Naive B cell (primary cell): Measurements from ENCODE around the gene PPP2R5C. TPM values are rescaled to one million over a fixed set of nuclear protein-coding genes. Genes with fewer than 3 reads are reported as not detected.

Experiments
- ATAC-seq, 2 donors: fragments of 150-1000 bp; cut with Tn5 transposase; 2 replicates each; pipeline ENCODE4 v1.10.0; 2021; ENCODE audit warnings: low read depth in 2 of 2, mild to moderate bottlenecking in 2 of 2, moderate library complexity in 2 of 2
- DNase-seq: peaks from one replicate; pipeline ENCODE4 v3.0.0; 2022
- H3K27ac Mint-ChIP-seq, 6 donors: one replicate each; pipeline ENCODE4 v1.8.0; 2020 to 2022; ENCODE audit warnings: mild to moderate bottlenecking in 6 of 6, mixed read lengths in 6 of 6, moderate library complexity in 5 of 6, inconsistent platforms in 2 of 6
- H3K27me3 Mint-ChIP-seq, 3 donors: one replicate each; pipeline ENCODE4 v1.8.0; 2021 to 2022; ENCODE audit warnings: mixed read lengths in 3 of 3, mild to moderate bottlenecking in 1 of 3
- H3K36me3 Mint-ChIP-seq, 2 donors: one replicate each; pipeline ENCODE4 v1.8.0; 2020 to 2022; ENCODE audit warnings: mixed read lengths in 2 of 2, inconsistent platforms in 1 of 2, mild to moderate bottlenecking in 1 of 2
- H3K4me1 Mint-ChIP-seq, 3 donors: one replicate each; pipeline ENCODE4 v1.8.0; 2020 to 2022; ENCODE audit warnings: mixed read lengths in 3 of 3, inconsistent platforms in 1 of 3, mild to moderate bottlenecking in 1 of 3, moderate library complexity in 1 of 3
- H3K4me3 Mint-ChIP-seq, 8 donors: one replicate each; pipeline ENCODE4 v1.8.0; 2020 to 2022; ENCODE audit warnings: mild to moderate bottlenecking in 8 of 8, mixed read lengths in 8 of 8, moderate library complexity in 8 of 8, inconsistent platforms in 2 of 8
- H3K9me3 Mint-ChIP-seq, 7 donors: one replicate each; pipeline ENCODE4 v1.8.0; 2020 to 2022; ENCODE audit warnings: mixed read lengths in 7 of 7, mild to moderate bottlenecking in 5 of 7, inconsistent platforms in 2 of 7, moderate library complexity in 1 of 7
- polyA plus RNA-seq, 6 donors: library from polyadenylated mRNA; unstranded; fragments of 300-500 nt; fragmentation: Illumina TruSeq; gene quantifications; one replicate each; pipeline ENCODE4 v1.2.3, GENCODE V29; 2021; ENCODE audit warnings: low read depth in 6 of 6

PPP2R5C gene
- polyA plus RNA-seq, 6 donors from 2014 or later = 64.5 to 117 (median 92.9) TPM

- ATAC-seq = no peak
- Mint-ChIP-seq H3K4me3 (peak overlapping the region; percentile 26 to 88 (median 62)), H3K27me3 (no peaks in the 10 kb centered on the region)
Observed at GRCh38 chr14:101820283-101820798, 58.8 kb downstream of the PPP2R5C start.

GRCh38 chr14:101821528-101821927 is 60.0 kb downstream of the PPP2R5C start:
- H3K4me3 Mint-ChIP-seq = no peak overlapping the region
- ATAC-seq (no peak), DNase-seq (no peak)
- peaks cover 0 to 5% of the 10 kb centered on the region in 2 donors for H3K36me3 Mint-ChIP-seq
- H3K27ac Mint-ChIP-seq = peak overlapping the region in 3 of 6 donors; percentile 53 to 100 (median 89)
- H3K4me1 Mint-ChIP-seq = peaks cover 50 to 76% (median 73%) of the 10 kb centered on the region in 3 donors
- H3K27me3 Mint-ChIP-seq = no peaks in the 10 kb centered on the region
- H3K9me3 Mint-ChIP-seq = no peaks in the 10 kb centered on the region

More at GRCh38 chr14:101820283-101820798, 58.8 kb downstream of the PPP2R5C start:
- no peak for DNase-seq
- H3K4me1 Mint-ChIP-seq = peaks cover 47 to 76% (median 68%) of the 10 kb centered on the region in 3 donors
- peaks cover 0 to 5% of the 10 kb centered on the region in 2 donors for H3K36me3 Mint-ChIP-seq
- H3K27ac Mint-ChIP-seq = peak overlapping the region; percentile 91 to 100 (median 96)
- H3K9me3 Mint-ChIP-seq = no peaks in the 10 kb centered on the region

GRCh38 chr14:101823066-101823465 is 61.6 kb downstream of the PPP2R5C start:
- Mint-ChIP-seq H3K4me1 (peaks cover 52 to 81% (median 79%) of the 10 kb centered on the region in 3 donors), H3K36me3 (peaks cover 0 to 5% of the 10 kb centered on the region in 2 donors), H3K27ac (peak overlapping the region; percentile 100), H3K27me3 (no peaks in the 10 kb centered on the region), H3K9me3 (no peaks in the 10 kb centered on the region), H3K4me3 (peak overlapping the region in 6 of 8 donors; percentile 82 to 93 (median 90))
- ATAC-seq (no peak), DNase-seq (no peak)

GRCh38 chr14:101823511-101824120 is 62.1 kb downstream of the PPP2R5C start:
- H3K36me3 Mint-ChIP-seq = peaks cover 0 to 5% of the 10 kb centered on the region in 2 donors
- no peaks in the 10 kb centered on the region for H3K27me3 Mint-ChIP-seq
- H3K27ac Mint-ChIP-seq = peak overlapping the region; percentile 100
- no peak for DNase-seq
- ATAC-seq = peak in 1 of 2 donors; percentile 19
- peak overlapping the region; percentile 74 to 93 (median 88) for H3K4me3 Mint-ChIP-seq
- H3K9me3 Mint-ChIP-seq = no peaks in the 10 kb centered on the region
- H3K4me1 Mint-ChIP-seq = peaks cover 53 to 81% (median 77%) of the 10 kb centered on the region in 3 donors

- H3K36me3 Mint-ChIP-seq = peaks cover 0 to 5% of the 10 kb centered on the region in 2 donors
- H3K4me3 Mint-ChIP-seq = peak overlapping the region; percentile 74 to 93 (median 88)
- peaks cover 58 to 81% (median 76%) of the 10 kb centered on the region in 3 donors for H3K4me1 Mint-ChIP-seq
- ATAC-seq (peak; percentile 68 to 71), DNase-seq (peak; percentile 74)
- peak overlapping the region; percentile 100 for H3K27ac Mint-ChIP-seq
- H3K9me3 Mint-ChIP-seq = no peaks in the 10 kb centered on the region
- no peaks in the 10 kb centered on the region for H3K27me3 Mint-ChIP-seq
Observed at GRCh38 chr14:101824339-101824727, 62.8 kb downstream of the PPP2R5C start.

GRCh38 chr14:101825797-101826196 is 64.3 kb downstream of the PPP2R5C start:
- peak overlapping the region; percentile 98 to 100 (median 100) for H3K27ac Mint-ChIP-seq
- H3K36me3 Mint-ChIP-seq = peaks cover 0 to 5% of the 10 kb centered on the region in 2 donors
- no peaks in the 10 kb centered on the region for H3K27me3 Mint-ChIP-seq

GRCh38 chr14:101826351-101826750 is 64.8 kb downstream of the PPP2R5C start:
- Mint-ChIP-seq H3K4me1 (peaks cover 57 to 83% (median 70%) of the 10 kb centered on the region in 3 donors), H3K27me3 (no peaks in the 10 kb centered on the region), H3K36me3 (peaks cover 0 to 5% of the 10 kb centered on the region in 2 donors), H3K4me3 (peak overlapping the region; percentile 9 to 92 (median 82)), H3K27ac (peak overlapping the region; percentile 98 to 100 (median 100)), H3K9me3 (no peaks in the 10 kb centered on the region)
- no peak for DNase-seq
- no peak for ATAC-seq

More at GRCh38 chr14:101825797-101826196, 64.3 kb downstream of the PPP2R5C start:
- Mint-ChIP-seq H3K4me3 (peak overlapping the region; percentile 61 to 93 (median 88)), H3K4me1 (peaks cover 57 to 83% (median 70%) of the 10 kb centered on the region in 3 donors), H3K9me3 (no peaks in the 10 kb centered on the region)
- ATAC-seq = no peak
- no peak for DNase-seq

- H3K36me3 Mint-ChIP-seq = peaks cover 0 to 4% of the 10 kb centered on the region in 2 donors
- ATAC-seq = no peak
- H3K4me1 Mint-ChIP-seq = peaks cover 60 to 83% (median 67%) of the 10 kb centered on the region in 3 donors
- no peaks in the 10 kb centered on the region for H3K27me3 Mint-ChIP-seq
- H3K9me3 Mint-ChIP-seq = no peaks in the 10 kb centered on the region
- H3K4me3 Mint-ChIP-seq = peak overlapping the region in 7 of 8 donors; percentile 20 to 90 (median 45)
- H3K27ac Mint-ChIP-seq = peak overlapping the region; percentile 89 to 100 (median 96)
- DNase-seq = no peak
Observed at GRCh38 chr14:101827286-101827685, 65.8 kb downstream of the PPP2R5C start.

- H3K27ac Mint-ChIP-seq = peak overlapping the region; percentile 74 to 100 (median 91)
- H3K9me3 Mint-ChIP-seq = no peaks in the 10 kb centered on the region
- H3K4me3 Mint-ChIP-seq = peak overlapping the region in 4 of 8 donors; percentile 5 to 81 (median 32)
- no peaks in the 10 kb centered on the region for H3K36me3 Mint-ChIP-seq
- no peaks in the 10 kb centered on the region for H3K27me3 Mint-ChIP-seq
- no peak for DNase-seq
- no peak for ATAC-seq
- H3K4me1 Mint-ChIP-seq = peaks cover 60 to 85% (median 66%) of the 10 kb centered on the region in 3 donors
Observed at GRCh38 chr14:101828046-101828445, 66.5 kb downstream of the PPP2R5C start.

GRCh38 chr14:101830271-101830670 is 68.8 kb downstream of the PPP2R5C start:
- Mint-ChIP-seq H3K36me3 (no peaks in the 10 kb centered on the region), H3K27me3 (no peaks in the 10 kb centered on the region), H3K4me1 (peaks cover 45 to 81% (median 49%) of the 10 kb centered on the region in 3 donors), H3K27ac (peak overlapping the region; percentile 56 to 100 (median 84)), H3K4me3 (no peak overlapping the region), H3K9me3 (no peaks in the 10 kb centered on the region)
- no peak for DNase-seq
- no peak for ATAC-seq

DNA sequence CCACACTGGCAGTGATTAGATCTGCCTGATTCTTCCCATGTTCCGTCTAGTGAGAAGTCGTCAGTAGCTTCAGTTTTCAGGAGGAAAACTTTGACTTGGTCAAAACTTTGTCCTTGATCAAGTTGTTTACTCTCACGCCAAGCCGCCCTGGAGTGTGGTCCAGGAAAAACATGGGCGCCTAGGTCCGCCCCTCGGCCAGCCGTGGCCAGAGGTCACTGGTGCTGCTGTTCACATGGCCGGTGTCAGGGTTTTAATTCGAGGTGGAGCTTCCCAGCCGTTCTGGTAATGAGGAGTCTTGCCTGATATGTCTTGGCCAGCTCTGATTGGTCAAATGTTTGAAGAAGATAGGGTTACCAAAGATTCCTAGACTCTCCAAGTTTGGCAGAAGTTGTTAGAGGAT is 71.5 kb downstream of the PPP2R5C start:
- no peak overlapping the region for H3K4me3 Mint-ChIP-seq

DNA sequence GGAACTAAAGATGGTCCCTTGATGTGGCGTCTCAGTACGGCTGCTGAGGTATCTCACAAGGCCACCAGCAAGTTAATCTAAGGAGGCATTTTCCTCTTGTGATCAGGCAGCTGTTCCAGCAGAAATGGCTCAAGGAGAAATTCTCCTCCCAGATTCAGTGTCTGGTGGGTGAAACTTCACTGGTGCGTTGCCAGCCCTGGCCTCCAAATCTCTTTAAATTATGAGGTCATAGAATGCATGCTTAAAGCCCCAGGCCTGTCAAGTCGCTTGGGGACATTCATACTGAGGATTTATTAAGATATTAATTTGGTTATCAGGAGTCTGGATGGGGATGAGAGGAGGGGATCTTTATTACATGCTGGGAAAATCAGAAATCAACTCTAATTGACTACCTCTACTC is 72.9 kb downstream of the PPP2R5C start:
- H3K27me3 Mint-ChIP-seq = no peaks in the 10 kb centered on the region
- ATAC-seq = no peak
- H3K27ac Mint-ChIP-seq = peak overlapping the region in 4 of 6 donors; percentile 15 to 89 (median 50)
- H3K4me1 Mint-ChIP-seq = peaks cover 45 to 75% (median 50%) of the 10 kb centered on the region in 3 donors
- DNase-seq = no peak
- H3K9me3 Mint-ChIP-seq = no peaks in the 10 kb centered on the region
- no peaks in the 10 kb centered on the region for H3K36me3 Mint-ChIP-seq
- H3K4me3 Mint-ChIP-seq = no peak overlapping the region

More for the DNA sequence above, 71.5 kb downstream of the PPP2R5C start:
- Mint-ChIP-seq H3K27ac (peak overlapping the region in 2 of 6 donors; percentile 89 to 93), H3K9me3 (no peaks in the 10 kb centered on the region), H3K4me1 (peaks cover 44 to 75% (median 47%) of the 10 kb centered on the region in 3 donors), H3K27me3 (no peaks in the 10 kb centered on the region), H3K36me3 (no peaks in the 10 kb centered on the region)
- DNase-seq (no peak), ATAC-seq (no peak)

DNA sequence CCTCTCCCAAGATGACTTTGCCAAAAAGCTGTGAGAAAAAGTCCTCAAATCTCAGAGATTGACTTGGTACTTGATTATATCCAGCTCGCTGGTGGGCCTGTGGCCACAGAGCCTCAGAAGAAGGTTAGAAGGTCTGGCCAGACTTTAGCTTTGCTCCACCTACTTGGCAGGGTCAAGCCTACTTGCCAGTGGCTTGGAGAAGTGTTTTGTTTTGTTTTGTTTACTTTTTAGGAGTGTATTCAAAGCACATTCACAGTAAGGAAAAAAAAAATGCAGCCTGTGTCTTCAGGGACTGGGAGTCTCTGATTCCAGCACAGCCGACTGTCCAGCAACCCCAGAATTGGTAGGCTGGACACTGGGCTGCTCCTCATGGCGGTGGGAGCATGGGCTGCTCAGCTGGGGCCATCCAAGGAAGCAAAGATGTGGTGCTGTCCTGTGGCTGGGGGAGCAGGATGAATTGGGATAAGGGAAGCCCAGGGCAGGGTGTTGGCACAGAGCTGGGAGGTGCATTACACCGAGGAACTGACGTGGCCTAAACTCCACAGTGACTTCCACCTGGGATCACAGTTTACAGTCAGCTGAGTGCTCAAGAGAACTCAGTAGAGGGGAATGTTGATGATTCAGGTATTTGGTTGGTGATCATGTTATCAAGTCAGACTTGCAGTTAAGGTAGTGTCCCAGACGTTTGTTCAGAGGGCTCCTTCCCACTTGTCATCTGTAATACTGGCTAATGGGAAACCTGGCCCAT is 73.5 kb downstream of the PPP2R5C start:
- ATAC-seq (no peak), DNase-seq (no peak)
- peak overlapping the region in 1 of 8 donors; percentile 6 for H3K4me3 Mint-ChIP-seq
- no peaks in the 10 kb centered on the region for H3K9me3 Mint-ChIP-seq
- peaks cover 44 to 75% (median 49%) of the 10 kb centered on the region in 3 donors for H3K4me1 Mint-ChIP-seq
- H3K36me3 Mint-ChIP-seq = no peaks in the 10 kb centered on the region
- H3K27me3 Mint-ChIP-seq = no peaks in the 10 kb centered on the region
- H3K27ac Mint-ChIP-seq = peak overlapping the region in 5 of 6 donors; percentile 15 to 94 (median 82)
